ENCODE data around the gene TIAM1. TPM values are rescaled to one million over a fixed set of nuclear protein-coding genes. Genes with fewer than 3 reads are reported as not detected.

The TIAM1 gene
- polyA plus RNA-seq, 2 of the 4 experiments (the other 2 are of a cell fraction), result 0.23 to 0.40 TPM

DNA sequence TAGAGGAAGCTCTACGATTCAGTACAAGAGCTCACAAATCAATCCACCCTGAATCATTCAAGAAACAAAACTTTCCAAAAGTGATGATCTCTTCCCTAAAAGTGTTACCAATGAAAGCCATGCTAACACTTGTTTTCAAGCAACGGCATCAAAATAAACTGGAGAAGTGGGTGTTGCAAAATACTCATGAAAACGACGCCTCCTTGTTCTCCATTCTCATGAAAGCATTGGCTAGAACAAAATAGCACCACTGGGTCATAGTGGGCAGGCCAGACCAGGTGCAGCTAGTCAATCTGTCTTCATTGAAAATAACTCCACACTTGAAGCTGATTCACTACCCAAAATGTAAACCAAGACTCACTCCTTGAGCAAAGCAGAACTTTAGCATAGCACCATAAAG, 4.3 kb downstream of the TIAM1 start:
- no peak for ATAC-seq
- Histone ChIP-seq H3K4me2 (no peak overlapping the region), H3K27ac (no peak overlapping the region), H3K9me3 (no peaks in the 10 kb centered on the region), H3K4me1 (no peaks in the 10 kb centered on the region), H3K4me3 (no peak overlapping the region)
- ChIA-PET CTCF (no interaction called here), POLR2A (no interaction called here)
- 14% methylated on average over 4 of the region's 4 CpGs for WGBS (ENCODE audit: missing lambda C conversion rate)
- TF ChIP-seq HDAC2 (IDR thresholded peaks at IDR 0.05) (no peak), POLR2AphosphoS2 (conservative IDR thresholded peaks at IDR 0.05; ENCODE audit: low read length) (no peak), USF2 (IDR thresholded peaks at IDR 0.05) (no peak), ESRRA (IDR thresholded peaks at IDR 0.05; ENCODE audit: borderline replicate concordance, low read length) (no peak), REST (IDR thresholded peaks at IDR 0.05) (no peak), ATOH8 (CRISPR knock-in tag; IDR thresholded peaks at IDR 0.05; ENCODE audit: low read depth) (no peak), RARB (CRISPR knock-in tag; IDR thresholded peaks at IDR 0.05) (no peak), HEYL (CRISPR knock-in tag; IDR thresholded peaks at IDR 0.05) (no peak), CBX2 (IDR thresholded peaks at IDR 0.05; ENCODE audit: borderline replicate concordance, low read depth) (no peak), BHLHE40 (IDR thresholded peaks at IDR 0.05; ENCODE audit: low read depth, low read length) (no peak), JUN (IDR thresholded peaks at IDR 0.05) (no peak), FOSL2 (IDR thresholded peaks at IDR 0.05) (no peak), FOSL2 (CRISPR knock-in tag; IDR thresholded peaks at IDR 0.05) (no peak), CHD4 (IDR thresholded peaks at IDR 0.05; ENCODE audit: borderline replicate concordance) (no peak), NPAS2 (CRISPR knock-in tag; IDR thresholded peaks at IDR 0.05; ENCODE audit: borderline replicate concordance) (no peak), HOXB5 (CRISPR knock-in tag; IDR thresholded peaks at IDR 0.05) (no peak), SMC3 (IDR thresholded peaks at IDR 0.05) (no peak)
- TF ChIP-seq, protein P1, sequence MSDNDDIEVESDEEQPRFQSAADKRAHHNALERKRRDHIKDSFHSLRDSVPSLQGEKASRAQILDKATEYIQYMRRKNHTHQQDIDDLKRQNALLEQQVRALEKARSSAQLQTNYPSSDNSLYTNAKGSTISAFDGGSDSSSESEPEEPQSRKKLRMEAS (IDR thresholded peaks at IDR 0.05), result no peak
- TF ChIP-seq, protein P2, sequence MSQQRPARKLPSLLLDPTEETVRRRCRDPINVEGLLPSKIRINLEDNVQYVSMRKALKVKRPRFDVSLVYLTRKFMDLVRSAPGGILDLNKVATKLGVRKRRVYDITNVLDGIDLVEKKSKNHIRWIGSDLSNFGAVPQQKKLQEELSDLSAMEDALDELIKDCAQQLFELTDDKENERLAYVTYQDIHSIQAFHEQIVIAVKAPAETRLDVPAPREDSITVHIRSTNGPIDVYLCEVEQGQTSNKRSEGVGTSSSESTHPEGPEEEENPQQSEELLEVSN (IDR thresholded peaks at IDR 0.05; ENCODE audit: borderline replicate concordance, low read depth), result no peak
- FAIRE-seq, result no peak
- no peak for DNase-seq (ENCODE audit: low read depth in 1 of 2, low spot score in 1 of 2)

GRCh38 chr21:31338908-31339368, 5.1 kb downstream of the TIAM1 start:
- Histone ChIP-seq H3K4me2 (no peak overlapping the region), H3K27ac (no peak overlapping the region), H3K4me1 (no peaks in the 10 kb centered on the region), H3K4me3 (no peak overlapping the region), H3K9me3 (no peaks in the 10 kb centered on the region)
- DNase-seq (ENCODE audit: low read depth in 1 of 2, low spot score in 1 of 2), result no peak
- no peak for ATAC-seq
- WGBS (ENCODE audit: missing lambda C conversion rate), result 39% methylated on average over 3 of the region's 3 CpGs
- POLR2A ChIA-PET, result no interaction called here
- no peak for FAIRE-seq
- CTCF ChIA-PET, result no interaction called here
- TF ChIP-seq, protein P3, sequence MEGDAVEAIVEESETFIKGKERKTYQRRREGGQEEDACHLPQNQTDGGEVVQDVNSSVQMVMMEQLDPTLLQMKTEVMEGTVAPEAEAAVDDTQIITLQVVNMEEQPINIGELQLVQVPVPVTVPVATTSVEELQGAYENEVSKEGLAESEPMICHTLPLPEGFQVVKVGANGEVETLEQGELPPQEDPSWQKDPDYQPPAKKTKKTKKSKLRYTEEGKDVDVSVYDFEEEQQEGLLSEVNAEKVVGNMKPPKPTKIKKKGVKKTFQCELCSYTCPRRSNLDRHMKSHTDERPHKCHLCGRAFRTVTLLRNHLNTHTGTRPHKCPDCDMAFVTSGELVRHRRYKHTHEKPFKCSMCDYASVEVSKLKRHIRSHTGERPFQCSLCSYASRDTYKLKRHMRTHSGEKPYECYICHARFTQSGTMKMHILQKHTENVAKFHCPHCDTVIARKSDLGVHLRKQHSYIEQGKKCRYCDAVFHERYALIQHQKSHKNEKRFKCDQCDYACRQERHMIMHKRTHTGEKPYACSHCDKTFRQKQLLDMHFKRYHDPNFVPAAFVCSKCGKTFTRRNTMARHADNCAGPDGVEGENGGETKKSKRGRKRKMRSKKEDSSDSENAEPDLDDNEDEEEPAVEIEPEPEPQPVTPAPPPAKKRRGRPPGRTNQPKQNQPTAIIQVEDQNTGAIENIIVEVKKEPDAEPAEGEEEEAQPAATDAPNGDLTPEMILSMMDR (IDR thresholded peaks at IDR 0.05), result no peak
- no peak for TF ChIP-seq HES2 (IDR thresholded peaks at IDR 0.05)
- TF ChIP-seq ZFP36 (IDR thresholded peaks at IDR 0.05; ENCODE audit: borderline replicate concordance, partially characterized antibody), result no peak
- TF ChIP-seq ATOH8 (CRISPR knock-in tag; IDR thresholded peaks at IDR 0.05; ENCODE audit: low read depth), result no peak
- no peak for TF ChIP-seq PHF8 (IDR thresholded peaks at IDR 0.05; ENCODE audit: borderline replicate concordance, low read depth)
- no peak for TF ChIP-seq RCOR1 (IDR thresholded peaks at IDR 0.05; ENCODE audit: low read depth, low read length)
- TF ChIP-seq HDAC2 (IDR thresholded peaks at IDR 0.05), result no peak
- no peak for TF ChIP-seq SMC3 (IDR thresholded peaks at IDR 0.05)
- TF ChIP-seq TP53 (CRISPR knock-in tag; IDR thresholded peaks at IDR 0.05), result no peak
- TF ChIP-seq RARB (CRISPR knock-in tag; IDR thresholded peaks at IDR 0.05), result no peak
- no peak for TF ChIP-seq CHD4 (IDR thresholded peaks at IDR 0.05; ENCODE audit: borderline replicate concordance)
- no peak for TF ChIP-seq CEBPB (IDR thresholded peaks at IDR 0.05)
- TF ChIP-seq HOXA7 (CRISPR knock-in tag; IDR thresholded peaks at IDR 0.05), result no peak
- TF ChIP-seq RAD21 (conservative IDR thresholded peaks at IDR 0.05 in 1 of 2, IDR thresholded peaks at IDR 0.05 in 1 of 2), result no peak
